Measurements from ENCODE around the gene KCNH2.

GRCh38 chr7:150998341-150998740, 20.2 kb upstream of the KCNH2 start:
- TF ChIP-seq EP300 (IDR thresholded peaks at IDR 0.05) (no peak), CTCF (IDR thresholded peaks at IDR 0.05) (no peak), POLR2A (IDR thresholded peaks at IDR 0.05; ENCODE audit: low read depth) (no peak)
